Lung (tissue), 12 donors: ENCODE data around the gene OSGIN1. TPM values are rescaled to one million over a fixed set of nuclear protein-coding genes. Genes with fewer than 3 reads are reported as not detected.

Experiments used
- ATAC-seq: fragments of 200-7000 bp; cut with Tn5 transposase; one replicate; pipeline ENCODE4 v1.9.1; 2020; ENCODE audit warnings: moderate number of reproducible peaks; ENCODE audit not compliant: insufficient read depth, low FRiP score
- DNase-seq, 3 donors: peaks; one replicate each; pipeline ENCODE4 v3.0.0-alpha.2; 2013 to 2017
- H3K27ac ChIP-seq, 2 donors: one replicate each; pipeline ENCODE4 v1.5.1; 2013; ENCODE audit warnings: mild to moderate bottlenecking in 2 of 2, moderate library complexity in 2 of 2, control low read depth in 1 of 2, inconsistent platforms in 1 of 2, low read depth in 1 of 2, low read length in 1 of 2
- H3K27me3 ChIP-seq, 3 donors: one replicate each; pipeline ENCODE4 v1.5.1; 2013; ENCODE audit warnings: low read length in 2 of 3; ENCODE audit not compliant: control insufficient read depth in 3 of 3, insufficient read depth in 3 of 3
- H3K36me3 ChIP-seq, 4 donors: one replicate each; pipeline ENCODE4 v1.5.1; 2013; ENCODE audit warnings: low read length in 4 of 4, mild to moderate bottlenecking in 1 of 4, moderate library complexity in 1 of 4; ENCODE audit not compliant: control insufficient read depth in 4 of 4, insufficient read depth in 4 of 4
- H3K4me1 ChIP-seq, 5 donors: one replicate each; pipeline ENCODE4 v1.5.1; 2013; ENCODE audit warnings: low read length in 5 of 5, mild to moderate bottlenecking in 2 of 5, moderate library complexity in 1 of 5; ENCODE audit not compliant: control insufficient read depth in 5 of 5, insufficient read depth in 5 of 5
- H3K4me3 ChIP-seq: one replicate; pipeline ENCODE4 v1.5.1; 2013; ENCODE audit warnings: mild to moderate bottlenecking, control low read depth, moderate library complexity
- H3K9ac ChIP-seq, 2 donors: one replicate each; pipeline ENCODE4 v1.5.1; 2013; ENCODE audit warnings: low read length in 2 of 2, control low read depth in 1 of 2; ENCODE audit not compliant: insufficient read depth in 1 of 2
- H3K9me3 ChIP-seq, 4 donors: one replicate each; pipeline ENCODE4 v1.5.1; 2013; ENCODE audit warnings: low read length in 3 of 4, mild to moderate bottlenecking in 1 of 4, moderate library complexity in 1 of 4; ENCODE audit not compliant: control insufficient read depth in 4 of 4, insufficient read depth in 3 of 4
- CTCF ChIP-seq: IDR thresholded peaks from 2 replicates; pipeline ENCODE4 v1.5.1; 2012; ENCODE audit warnings: mild to moderate bottlenecking; ENCODE audit errors: control extremely low read depth, extremely low read depth
- WGBS, 2 donors: extraction: QIAGEN DNeasy Blood & Tissue Kit; methylation state at CpG; one replicate each; pipeline ENCODE4 v1.1.7; 2013; 5-methylcytosine and 5-hydroxymethylcytosine counted together
- polyA plus RNA-seq, 2 donors: library from polyadenylated mRNA; stranded (reverse); fragments of 200-250 nt; gene quantifications; one replicate each; pipeline ENCODE4 v1.2.1, GENCODE V29; 2013
- total RNA-seq, 2 donors: library from RNA; depleted of rRNA in 1 of 2; stranded (reverse); fragments of >200 nt in 1 of 2; gene quantifications; one replicate each; pipeline ENCODE4 v1.2.1, GENCODE V29; 2014 to 2021
- donor health status: control.
- donor health status: control.
- donor health status: Bipolar disorder and iron deficiency.
- donor health status: healthy.
- donor health status: DM: yes; HTN: yes; CAD: no.

OSGIN1 gene
- total and polyA plus RNA-seq, 4 donors = 1.5 to 17.9 (median 13.8) TPM

GRCh38 chr16:83946781-83947566, 6.1 kb upstream of the OSGIN1 start:
- 89 to 92% methylated on average over 21 of the region's 21 CpGs for WGBS, 2 donors
- ATAC-seq (no peak), DNase-seq (no peak)
- Histone ChIP-seq H3K4me1 (no peaks in the 10 kb centered on the region), H3K9ac (no peak overlapping the region), H3K9me3 (no peaks in the 10 kb centered on the region), H3K4me3 (no peak overlapping the region), H3K36me3 (no peaks in the 10 kb centered on the region), H3K27ac (no peak overlapping the region), H3K27me3 (no peaks in the 10 kb centered on the region)
- TF ChIP-seq CTCF = no peak

DNA sequence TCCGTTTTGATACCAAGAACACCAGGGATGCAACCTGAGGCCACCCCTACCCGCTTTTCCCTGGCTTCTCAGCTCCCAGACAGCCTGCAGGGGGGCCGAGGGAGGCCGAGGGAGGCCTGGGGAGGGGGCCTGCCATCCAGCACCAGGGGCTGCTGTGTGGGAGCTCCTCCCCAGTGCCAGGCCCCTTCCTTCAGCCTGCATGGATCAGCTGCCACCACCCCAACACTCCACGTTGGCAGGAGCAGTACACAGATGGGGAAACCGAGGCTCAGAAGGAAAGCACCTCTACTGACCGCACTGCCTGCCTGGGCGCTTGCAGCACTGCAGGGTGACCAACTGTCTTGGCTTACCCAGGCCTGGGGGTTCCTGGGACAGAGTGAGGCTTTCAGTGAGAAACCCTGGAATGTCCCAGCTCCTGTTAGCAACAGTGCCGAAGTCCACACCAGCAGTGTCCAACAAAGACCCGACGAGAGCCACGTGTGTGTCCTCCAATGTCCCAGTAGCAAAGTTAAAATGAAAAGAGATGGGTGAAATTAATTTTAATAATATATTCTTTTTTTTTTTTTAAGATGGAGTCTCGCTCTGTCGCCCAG, 5.3 kb upstream of the OSGIN1 start:
- WGBS, 2 donors = 88 to 92% methylated on average over 13 to 14 of the region's 14 CpGs
- Histone ChIP-seq H3K27ac (no peak overlapping the region), H3K9ac (no peak overlapping the region), H3K4me1 (peaks cover 0 to 3% (median 2%) of the 10 kb centered on the region in 5 donors), H3K36me3 (no peaks in the 10 kb centered on the region), H3K4me3 (no peak overlapping the region), H3K9me3 (no peaks in the 10 kb centered on the region), H3K27me3 (no peaks in the 10 kb centered on the region)
- DNase-seq (no peak), ATAC-seq (no peak)
- TF ChIP-seq CTCF = no peak

- TF ChIP-seq CTCF = no peak
- Histone ChIP-seq H3K36me3 (no peaks in the 10 kb centered on the region), H3K9me3 (no peaks in the 10 kb centered on the region), H3K4me1 (peaks cover 0 to 16% (median 5%) of the 10 kb centered on the region in 5 donors), H3K4me3 (no peak overlapping the region), H3K27me3 (no peaks in the 10 kb centered on the region), H3K9ac (no peak overlapping the region), H3K27ac (no peak overlapping the region)
- ATAC-seq (no peak), DNase-seq (no peak)
- 85 to 93% methylated on average over 13 of the region's 13 CpGs for WGBS, 2 donors
Observed at GRCh38 chr16:83948914-83949723, 3.9 kb upstream of the OSGIN1 start.
